H1 (cell line): ENCODE results near the gene SLC25A24. TPM values are rescaled to one million over a fixed set of nuclear protein-coding genes. Genes with fewer than 3 reads are reported as not detected.
"Not testable (repeated sequence)": the region's sequence is repeated elsewhere in the genome, so short reads cannot be mapped to it uniquely, and the experiment has no call there.

Source experiments
- CTCF ChIA-PET: fragments of 300-600 bp; sonication (Branson Sonifier 250); formaldehyde crosslinking; loops from one replicate; lab custom pipeline; 2021; ENCODE audit not compliant: partially characterized antibody; lab: Charles Lee
- POLR2A ChIA-PET: fragments of 300-600 bp; sonication (Branson Sonifier 250); formaldehyde crosslinking; loops from one replicate; lab custom pipeline; 2021; ENCODE audit warnings: inconsistent platforms; ENCODE audit not compliant: partially characterized antibody; lab: Charles Lee
- DNase-seq, 2 experiments: peaks; one replicate each; pipeline versions ENCODE4 v3.0.0 to v3.0.0-alpha.2; 2010 to 2022; ENCODE audit warnings: low spot score in 2 of 2, low read depth in 1 of 2, mixed read lengths in 1 of 2
- FAIRE-seq: peaks from 2 replicates; lab custom pipeline; 2011; peaks lifted over from hg19 to GRCh38; lab: Jason Lieb, UNC
- H2AFZ ChIP-seq: 2 replicates; pipeline ENCODE4 v1.8.1; 2012; ENCODE audit warnings: low read length, inconsistent platforms
- H2AK5ac ChIP-seq: 2 replicates; pipeline ENCODE4 v1.6.1; 2013; ENCODE audit warnings: low read depth, low read length
- H2BK120ac ChIP-seq: replicated peaks from 2 replicates; pipeline ENCODE3; 2013; ENCODE audit warnings: low read depth, low read length, inconsistent platforms
- H2BK12ac ChIP-seq: 2 replicates; pipeline ENCODE4 v1.6.1; 2013; ENCODE audit warnings: low read depth, low read length
- H2BK15ac ChIP-seq: 2 replicates; pipeline ENCODE4 v1.6.1; 2013; ENCODE audit warnings: low read length
- H2BK20ac ChIP-seq: 2 replicates; pipeline ENCODE4 v1.6.1; 2013; ENCODE audit warnings: low read length
- H2BK5ac ChIP-seq: 2 replicates; pipeline ENCODE4 v1.6.1; 2013; ENCODE audit warnings: low read depth, low read length
- H3K14ac ChIP-seq: 2 replicates; pipeline ENCODE4 v1.6.1; 2013; ENCODE audit warnings: inconsistent platforms; ENCODE audit not compliant: insufficient read length
- H3K18ac ChIP-seq: 2 replicates; pipeline ENCODE4 v1.6.1; 2013; ENCODE audit warnings: low read length; ENCODE audit errors: extremely low read depth
- H3K23ac ChIP-seq: 2 replicates; pipeline ENCODE4 v1.6.1; 2013; ENCODE audit warnings: inconsistent platforms; ENCODE audit not compliant: insufficient read length
- H3K23me2 ChIP-seq: 2 replicates; pipeline ENCODE4 v1.6.1; 2013; ENCODE audit warnings: low read depth, low read length
- H3K27ac ChIP-seq: 2 replicates; pipeline ENCODE4 v1.6.1; 2011; ENCODE audit warnings: low read depth, low read length, inconsistent platforms
- H3K27me3 ChIP-seq, 4 experiments: replicated peaks in 1 of 4; 1 replicate in 1 of 4; 2 replicates in 3 of 4; pipeline versions ENCODE4 v1.6.1 to v1.8.1; 2011 to 2013; ENCODE audit warnings: low read length in 3 of 4, mild to moderate bottlenecking in 3 of 4, inconsistent platforms in 2 of 4, mixed read lengths in 2 of 4, moderate library complexity in 1 of 4; ENCODE audit not compliant: control insufficient read depth in 3 of 4, insufficient read depth in 3 of 4; ENCODE audit errors: extremely low read depth in 1 of 4
- H3K36me3 ChIP-seq, 4 experiments: 2 replicates each; pipeline versions ENCODE4 v1.6.1 to v1.8.1; 2011 to 2013; ENCODE audit warnings: mild to moderate bottlenecking in 4 of 4, low read length in 3 of 4, moderate library complexity in 2 of 4, control low read depth in 1 of 4, inconsistent platforms in 1 of 4; ENCODE audit not compliant: insufficient read depth in 4 of 4, control insufficient read depth in 2 of 4
- H3K4ac ChIP-seq: replicated peaks from 2 replicates; pipeline ENCODE3; 2013; ENCODE audit warnings: low read length, low read depth, mixed read lengths, inconsistent platforms; ENCODE audit not compliant: insufficient read length
- H3K4me1 ChIP-seq, 4 experiments: replicated peaks in 1 of 4; 1 replicate in 1 of 4; 2 replicates in 3 of 4; pipeline versions ENCODE4 v1.6.1 to v1.8.1; 2011 to 2013; ENCODE audit warnings: low read length in 3 of 4, inconsistent platforms in 2 of 4, mixed read lengths in 1 of 4; ENCODE audit not compliant: insufficient read depth in 4 of 4, control insufficient read depth in 3 of 4
- H3K4me2 ChIP-seq, 2 experiments: 2 replicates each; pipeline versions ENCODE4 v1.6.1 to v1.8.1; 2011 to 2013; ENCODE audit warnings: low read depth in 2 of 2, low read length in 2 of 2, control low read depth in 1 of 2, inconsistent platforms in 1 of 2, mild to moderate bottlenecking in 1 of 2; ENCODE audit not compliant: insufficient read depth in 1 of 2
- H3K4me3 ChIP-seq, 4 experiments: fragments of 200-600, 300-600 bp in 1 of 4; sonication (generic), shearing (Covaris generic), sonication (Bioruptor Twin) in 1 of 4; 2 replicates each; pipeline versions ENCODE4 v1.5.1 to v1.8.1; 2011 to 2016; ENCODE audit warnings: low read length in 4 of 4, low read depth in 3 of 4, control low read depth in 2 of 4, inconsistent platforms in 2 of 4, mild to moderate bottlenecking in 2 of 4, mixed read lengths in 1 of 4, moderate library complexity in 1 of 4; ENCODE audit not compliant: insufficient read depth in 2 of 4; ENCODE audit errors: extremely low read depth in 1 of 4
- H3K56ac ChIP-seq: replicated peaks from 2 replicates; pipeline ENCODE3; 2013; ENCODE audit warnings: low read depth, mild to moderate bottlenecking, mixed read lengths, low read length, inconsistent platforms; ENCODE audit not compliant: insufficient read length
- H3K79me1 ChIP-seq: 2 replicates; pipeline ENCODE4 v1.6.1; 2013; ENCODE audit warnings: low read depth, low read length, control low read depth
- H3K79me2 ChIP-seq, 2 experiments: 2 replicates each; pipeline versions ENCODE4 v1.6.1 to v1.8.1; 2012 to 2013; ENCODE audit warnings: low read length in 2 of 2, mild to moderate bottlenecking in 2 of 2, inconsistent platforms in 1 of 2; ENCODE audit not compliant: insufficient read depth in 2 of 2, control insufficient read depth in 1 of 2
- H3K9ac ChIP-seq, 4 experiments: replicated peaks in 1 of 4; 1 replicate in 1 of 4; 2 replicates in 3 of 4; pipeline versions ENCODE4 v1.6.1 to v1.8.1; 2011 to 2013; ENCODE audit warnings: low read depth in 3 of 4, low read length in 3 of 4, control low read depth in 2 of 4, mild to moderate bottlenecking in 2 of 4, moderate library complexity in 2 of 4, inconsistent platforms in 1 of 4; ENCODE audit errors: extremely low read depth in 1 of 4
- H3K9me3 ChIP-seq, 2 experiments: 2 replicates each; pipeline versions ENCODE4 v1.6.1 to v1.8.1; 2012 to 2013; ENCODE audit warnings: mild to moderate bottlenecking in 2 of 2, moderate library complexity in 2 of 2, control low read depth in 1 of 2, inconsistent platforms in 1 of 2, low read depth in 1 of 2, low read length in 1 of 2, mixed read lengths in 1 of 2; ENCODE audit not compliant: insufficient read depth in 2 of 2
- H4K20me1 ChIP-seq, 2 experiments: replicated peaks in 1 of 2; 2 replicates each; pipeline versions ENCODE3 to v1.8.1; 2011 to 2013; ENCODE audit warnings: inconsistent platforms in 2 of 2, low read length in 2 of 2, mild to moderate bottlenecking in 1 of 2; ENCODE audit not compliant: insufficient read depth in 2 of 2, control insufficient read depth in 1 of 2
- H4K5ac ChIP-seq: 2 replicates; pipeline ENCODE4 v1.6.1; 2013; ENCODE audit warnings: low read length, low read depth, mixed read lengths, inconsistent platforms; ENCODE audit not compliant: insufficient read length
- H4K8ac ChIP-seq: 2 replicates; pipeline ENCODE4 v1.8.0; 2013; ENCODE audit warnings: mild to moderate bottlenecking, moderate library complexity, low read length, inconsistent platforms; ENCODE audit not compliant: insufficient read depth; ENCODE audit errors: extremely low read depth
- H4K91ac ChIP-seq: replicated peaks from 2 replicates; pipeline ENCODE3; 2013; ENCODE audit warnings: low read length, mixed read lengths, inconsistent platforms; ENCODE audit not compliant: insufficient read length
- EP300 ChIP-seq, 2 experiments: IDR thresholded peaks; 1 replicate in 1 of 2; 2 replicates in 1 of 2; pipeline ENCODE4 v1.6.1; 2011 to 2012; ENCODE audit warnings: low read depth in 2 of 2, low read length in 2 of 2, mild to moderate bottlenecking in 2 of 2, borderline replicate concordance in 1 of 2, inconsistent platforms in 1 of 2, moderate library complexity in 1 of 2
- SUZ12 ChIP-seq: fragments of 200-600 bp; sonication (generic); IDR thresholded peaks from 2 replicates; pipeline ENCODE4 v1.6.1; 2012; ENCODE audit warnings: mild to moderate bottlenecking, inconsistent platforms, low read length, moderate library complexity, mixed read lengths
- WGBS, 2 experiments: shearing (Covaris generic) in 1 of 2; methylation state at CpG; one replicate each; pipeline versions ENCODE4 v1.1.6 to v1.1.7; 2013 to 2015; ENCODE audit warnings: low lambda C conversion rate in 2 of 2, mixed read lengths in 2 of 2, inconsistent platforms in 1 of 2, low coverage in 1 of 2, missing lambda C conversion rate in 1 of 2; ENCODE audit not compliant: insufficient replicate concordance in 2 of 2, insufficient coverage in 1 of 2, insufficient read length in 1 of 2; ENCODE audit errors: extremely low coverage in 1 of 2, missing lambda C conversion rate in 1 of 2; 5-methylcytosine and 5-hydroxymethylcytosine counted together
- polyA plus RNA-seq, 7 experiments: library from polyadenylated mRNA; depleted of rRNA in 3 of 7; stranded (reverse) in 5 of 7; unstranded in 2 of 7; fragments of >200 nt in 5 of 7; fragments of 200-250 nt in 2 of 7; gene quantifications; 1 replicate in 5 of 7; 2 replicates in 1 of 7; 4 replicates in 1 of 7; pipeline versions ENCODE4 v1.2.1 to v1.2.3, GENCODE V29; 2011 to 2013; ENCODE audit warnings: missing spikeins in 2 of 7, mixed read lengths in 2 of 7
- total RNA-seq: library from RNA; stranded (reverse); fragmentation: NEBNext Ultra II Directional; extraction: Animal tissue kit (Norgen Biotek cat#: 25700); gene quantifications from 2 replicates; pipeline ENCODE4 v1.2.1, GENCODE V29; 2021
- TF ChIP-seq, protein P1 (sequence below): IDR thresholded peaks from 2 replicates; pipeline ENCODE4 v1.6.1; 2012; ENCODE audit warnings: inconsistent platforms

The SLC25A24 gene
- total and polyA plus RNA-seq, 2 of the 8 experiments (the other 6 are each of a cell fraction or from before 2014, with no cell fraction given) = 13.6 to 40.6 TPM

DNA sequence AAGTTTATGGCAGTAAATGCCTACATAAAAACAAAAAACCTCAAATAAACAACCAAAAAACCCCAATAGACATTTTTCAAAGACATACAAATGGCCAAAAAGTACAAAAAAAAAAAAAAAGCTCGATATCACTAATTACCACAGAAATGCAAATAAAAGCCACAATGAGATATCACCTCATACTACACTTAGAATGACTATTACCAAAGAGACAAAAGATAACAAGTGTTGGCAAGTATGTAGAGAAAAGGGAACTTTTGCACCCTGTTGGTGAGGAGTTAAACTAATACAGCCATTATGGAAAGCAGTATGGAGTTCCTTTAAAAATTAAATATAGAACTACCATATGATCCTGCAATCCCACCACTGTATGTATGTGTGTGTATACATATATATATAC, 21.1 kb downstream of the SLC25A24 start (continued):
- TF ChIP-seq, protein P1, sequence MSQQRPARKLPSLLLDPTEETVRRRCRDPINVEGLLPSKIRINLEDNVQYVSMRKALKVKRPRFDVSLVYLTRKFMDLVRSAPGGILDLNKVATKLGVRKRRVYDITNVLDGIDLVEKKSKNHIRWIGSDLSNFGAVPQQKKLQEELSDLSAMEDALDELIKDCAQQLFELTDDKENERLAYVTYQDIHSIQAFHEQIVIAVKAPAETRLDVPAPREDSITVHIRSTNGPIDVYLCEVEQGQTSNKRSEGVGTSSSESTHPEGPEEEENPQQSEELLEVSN = no peak
- TF ChIP-seq SUZ12 (no peak), EP300 (IDR thresholded peaks at IDR 0.05; ENCODE audit: borderline replicate concordance in 1 of 2, low read depth in 2 of 2, low read length in 2 of 2) (no peak)

DNA sequence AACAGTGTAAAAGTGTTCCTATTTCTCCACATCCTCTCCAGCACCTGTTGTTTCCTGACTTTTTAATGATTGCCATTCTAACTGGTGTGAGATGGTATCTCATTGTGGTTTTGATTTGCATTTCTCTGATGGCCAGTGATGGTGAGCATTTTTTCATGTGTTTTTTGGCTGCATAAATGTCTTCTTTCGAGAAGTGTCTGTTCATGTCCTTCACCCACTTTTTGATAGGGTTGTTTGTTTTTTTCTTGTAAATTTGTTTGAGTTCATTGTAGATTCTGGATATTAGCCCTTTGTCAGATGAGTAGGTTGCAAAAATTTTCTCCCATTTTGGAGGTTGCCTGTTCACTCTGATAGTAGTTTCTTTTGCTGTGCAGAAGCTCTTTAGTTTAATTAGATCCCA, 37.7 kb downstream of the SLC25A24 start:
- POLR2A ChIA-PET, H4K91ac ChIP-seq, H3K56ac ChIP-seq, H2BK12ac ChIP-seq, H3K79me2 ChIP-seq, H2BK20ac ChIP-seq, H3K14ac ChIP-seq, H3K23ac ChIP-seq, H2AFZ ChIP-seq, H4K20me1 ChIP-seq, H3K4ac ChIP-seq, H3K23me2 ChIP-seq, DNase-seq, H3K79me1 ChIP-seq, H2AK5ac ChIP-seq, H3K4me1 ChIP-seq, H3K27ac ChIP-seq, FAIRE-seq, H3K4me2 ChIP-seq, CTCF ChIA-PET, H3K36me3 ChIP-seq, H3K9me3 ChIP-seq, H4K8ac ChIP-seq, H3K4me3 ChIP-seq, H3K27me3 ChIP-seq, H3K9ac ChIP-seq, H2BK120ac ChIP-seq, H2BK15ac ChIP-seq, H4K5ac ChIP-seq, H3K18ac ChIP-seq, H2BK5ac ChIP-seq: not testable (repeated sequence)
- WGBS, 2 experiments = no CpG with 5 or more reads among the region's 1 CpG
